Sigmoid colon (tissue), 4 donors: ENCODE measurements around the gene CACNA1A.

Experiments used
- EP300 ChIP-seq, 4 donors: sonication (generic); formaldehyde crosslinking; IDR thresholded peaks; one replicate each; pipeline ENCODE4 v1.6.1; 2017; ENCODE audit warnings: antibody characterized with exemption in 4 of 4
- POLR2A ChIP-seq, 2 donors: fragments of 450-650 bp; IDR thresholded peaks; one replicate each; pipeline ENCODE4 v1.6.1; 2016; ENCODE audit warnings: antibody characterized with exemption in 2 of 2, mild to moderate bottlenecking in 2 of 2, moderate library complexity in 2 of 2
- POLR2AphosphoS5 ChIP-seq, 4 donors: sonication (generic); formaldehyde crosslinking; IDR thresholded peaks; one replicate each; pipeline ENCODE4 v1.6.1; 2017; ENCODE audit warnings: antibody characterized with exemption in 4 of 4
- TF ChIP-seq, protein P1 (sequence below), 4 experiments: fragments of 450-650 bp in 3 of 4; fragments of 200-600 bp in 1 of 4; IDR thresholded peaks; one replicate each; pipeline ENCODE4 v1.5.1; 2016 to 2019; ENCODE audit warnings: antibody characterized with exemption in 4 of 4, mild to moderate bottlenecking in 3 of 4, moderate library complexity in 2 of 4

DNA sequence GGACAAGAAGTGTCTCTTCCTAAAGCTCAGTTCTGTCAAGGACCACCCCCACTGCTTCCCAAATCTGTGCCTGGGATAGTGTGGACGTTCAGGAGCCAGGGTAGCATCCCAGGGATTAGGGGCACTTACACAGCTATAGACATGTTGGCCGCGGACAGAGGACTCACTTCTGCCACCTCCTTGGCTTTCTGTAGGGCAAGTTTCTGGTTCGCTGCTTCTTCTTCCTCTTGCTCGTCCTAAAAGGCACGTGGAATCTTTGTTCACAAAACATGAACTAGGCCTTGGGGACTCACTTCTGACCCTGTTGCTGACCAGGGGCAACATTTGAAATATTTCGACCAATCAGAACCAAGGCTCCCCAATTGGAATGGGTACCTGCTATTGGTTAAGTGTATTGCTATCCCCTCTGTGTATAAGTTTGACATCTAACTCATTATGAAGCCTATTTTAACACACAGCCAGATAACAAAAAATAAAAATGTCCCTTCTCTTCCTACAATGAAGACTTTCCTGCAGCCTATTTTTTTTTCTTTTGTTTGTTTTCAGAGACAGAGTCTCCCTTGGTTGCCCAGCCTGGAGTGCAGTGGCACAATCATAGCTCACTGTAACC, 205.8 kb downstream of the CACNA1A start:
- TF ChIP-seq, protein P1, sequence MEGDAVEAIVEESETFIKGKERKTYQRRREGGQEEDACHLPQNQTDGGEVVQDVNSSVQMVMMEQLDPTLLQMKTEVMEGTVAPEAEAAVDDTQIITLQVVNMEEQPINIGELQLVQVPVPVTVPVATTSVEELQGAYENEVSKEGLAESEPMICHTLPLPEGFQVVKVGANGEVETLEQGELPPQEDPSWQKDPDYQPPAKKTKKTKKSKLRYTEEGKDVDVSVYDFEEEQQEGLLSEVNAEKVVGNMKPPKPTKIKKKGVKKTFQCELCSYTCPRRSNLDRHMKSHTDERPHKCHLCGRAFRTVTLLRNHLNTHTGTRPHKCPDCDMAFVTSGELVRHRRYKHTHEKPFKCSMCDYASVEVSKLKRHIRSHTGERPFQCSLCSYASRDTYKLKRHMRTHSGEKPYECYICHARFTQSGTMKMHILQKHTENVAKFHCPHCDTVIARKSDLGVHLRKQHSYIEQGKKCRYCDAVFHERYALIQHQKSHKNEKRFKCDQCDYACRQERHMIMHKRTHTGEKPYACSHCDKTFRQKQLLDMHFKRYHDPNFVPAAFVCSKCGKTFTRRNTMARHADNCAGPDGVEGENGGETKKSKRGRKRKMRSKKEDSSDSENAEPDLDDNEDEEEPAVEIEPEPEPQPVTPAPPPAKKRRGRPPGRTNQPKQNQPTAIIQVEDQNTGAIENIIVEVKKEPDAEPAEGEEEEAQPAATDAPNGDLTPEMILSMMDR (IDR thresholded peaks at IDR 0.05), result no peak
- TF ChIP-seq POLR2A (IDR thresholded peaks at IDR 0.05) (no peak), EP300 (IDR thresholded peaks at IDR 0.05) (no peak), POLR2AphosphoS5 (IDR thresholded peaks at IDR 0.05) (no peak)
